Aorta (tissue), 5 donors: ENCODE measurements around the gene SELENBP1. TPM values are rescaled to one million over a fixed set of nuclear protein-coding genes. Genes with fewer than 3 reads are reported as not detected.

Source experiments
- ATAC-seq: fragments of 200-7000 bp; cut with Tn5 transposase; one replicate; pipeline ENCODE4 v1.9.1; 2022; ENCODE audit warnings: moderate library complexity; ENCODE audit not compliant: low FRiP score
- DNase-seq, 2 donors: peaks; one replicate each; pipeline ENCODE4 v3.0.0-alpha.2; 2020
- H3K27ac ChIP-seq, 2 donors: one replicate each; pipeline ENCODE4 v1.5.1; 2013; ENCODE audit warnings: low read length in 2 of 2, mild to moderate bottlenecking in 2 of 2, moderate library complexity in 2 of 2, control low read depth in 1 of 2, inconsistent platforms in 1 of 2, low read depth in 1 of 2
- H3K27me3 ChIP-seq, 2 donors: one replicate each; pipeline ENCODE4 v1.6.1; 2013; ENCODE audit warnings: control low read depth in 1 of 2, low read length in 1 of 2, mild to moderate bottlenecking in 1 of 2, moderate library complexity in 1 of 2; ENCODE audit not compliant: insufficient read depth in 2 of 2, control insufficient read depth in 1 of 2
- H3K36me3 ChIP-seq, 2 donors: one replicate each; pipeline ENCODE4 v1.6.1; 2013; ENCODE audit warnings: control low read depth in 1 of 2, low read length in 1 of 2, mild to moderate bottlenecking in 1 of 2; ENCODE audit not compliant: insufficient read depth in 2 of 2, control insufficient read depth in 1 of 2
- H3K4me1 ChIP-seq, 2 donors: one replicate each; pipeline ENCODE4 v1.6.1; 2013; ENCODE audit warnings: low read length in 2 of 2, control low read depth in 1 of 2, mild to moderate bottlenecking in 1 of 2, moderate library complexity in 1 of 2; ENCODE audit not compliant: insufficient read depth in 2 of 2, control insufficient read depth in 1 of 2
- H3K4me3 ChIP-seq, 2 donors: one replicate each; pipeline ENCODE4 v1.5.1; 2013; ENCODE audit warnings: low read length in 2 of 2, control low read depth in 1 of 2, mild to moderate bottlenecking in 1 of 2
- H3K9me3 ChIP-seq: one replicate; pipeline ENCODE4 v1.6.1; 2013; ENCODE audit warnings: mild to moderate bottlenecking, low read length; ENCODE audit not compliant: control insufficient read depth
- WGBS, 2 donors: extraction: QIAGEN DNeasy Blood & Tissue Kit; methylation state at CpG; one replicate each; pipeline ENCODE4 v1.1.7; 2013; 5-methylcytosine and 5-hydroxymethylcytosine counted together
- intact Hi-C, 2 donors: fragments of 100-400 bp; cut with DNase I; formaldehyde crosslinking; loops; one replicate each; pipeline versions ENCODE4 v1.14.2 to v1.15.0; 2022
- long read RNA-seq, 2 donors: library from polyadenylated mRNA; unstranded; transcript quantifications; one replicate each; pipeline ENCODE4 v2.0.0, GENCODE V29; 2020 to 2021
- polyA plus RNA-seq, 2 donors: library from polyadenylated mRNA; stranded (reverse); fragments of 200-250 nt; gene quantifications; one replicate each; pipeline ENCODE4 v1.2.3, GENCODE V29; 2013
- total RNA-seq, 2 donors: library from RNA; stranded (reverse); fragmentation: NEBNext Ultra II Directional; extraction: Animal tissue kit (Norgen Biotek cat#: 25700); gene quantifications; one replicate each; pipeline ENCODE4 v1.2.1, GENCODE V29; 2021
- donor health status: healthy with polysubstance abuse.
- donor health status: Bipolar disorder and iron deficiency.
- donor health status: DM: no; HTN: no; CAD: no.
- donor health status: DM: no; HTN: no; CAD: no.
- donor health status: DM: yes; HTN: yes; CAD: no.

The SELENBP1 gene
- 10 to 100 TPM; 24.5 to 66.3 TPM for total RNA-seq
- polyA plus RNA-seq, result 100 to 1,000 TPM in 1 of 2 donors, 10 to 100 TPM in 1; 48.3 to 171 TPM
- long read RNA-seq, donor 1, transcript SELENBP1-214 (10 exons, 2,128 nt), result minor isoform, 6 of 388 reads
- long read RNA-seq, donor 1, transcript SELENBP1-204 (12 exons, 1,928 nt), result minor isoform, 13 of 388 reads
- long read RNA-seq, donor 1, transcript SELENBP1-201 (12 exons, 1,752 nt), result major isoform, 293 of 388 reads
- long read RNA-seq, donor 1, transcript SELENBP1-218 (11 exons, 1,963 nt), result minor isoform, 33 of 388 reads
- long read RNA-seq, donor 1, partial matches to known transcripts, result 19 of 388 reads
- long read RNA-seq, donor 1, other reads (novel, unspliced or antisense), result 23 of 388 reads
- long read RNA-seq, donor 2, transcript SELENBP1-218 (11 exons, 1,963 nt), result minor isoform, 12 of 94 reads
- long read RNA-seq, donor 2, transcript SELENBP1-201 (12 exons, 1,752 nt), result major isoform, 62 of 94 reads
- long read RNA-seq, donor 2, partial matches to known transcripts, result 12 of 94 reads
- long read RNA-seq, donor 2, other reads (novel, unspliced or antisense), result 5 of 94 reads

DNA sequence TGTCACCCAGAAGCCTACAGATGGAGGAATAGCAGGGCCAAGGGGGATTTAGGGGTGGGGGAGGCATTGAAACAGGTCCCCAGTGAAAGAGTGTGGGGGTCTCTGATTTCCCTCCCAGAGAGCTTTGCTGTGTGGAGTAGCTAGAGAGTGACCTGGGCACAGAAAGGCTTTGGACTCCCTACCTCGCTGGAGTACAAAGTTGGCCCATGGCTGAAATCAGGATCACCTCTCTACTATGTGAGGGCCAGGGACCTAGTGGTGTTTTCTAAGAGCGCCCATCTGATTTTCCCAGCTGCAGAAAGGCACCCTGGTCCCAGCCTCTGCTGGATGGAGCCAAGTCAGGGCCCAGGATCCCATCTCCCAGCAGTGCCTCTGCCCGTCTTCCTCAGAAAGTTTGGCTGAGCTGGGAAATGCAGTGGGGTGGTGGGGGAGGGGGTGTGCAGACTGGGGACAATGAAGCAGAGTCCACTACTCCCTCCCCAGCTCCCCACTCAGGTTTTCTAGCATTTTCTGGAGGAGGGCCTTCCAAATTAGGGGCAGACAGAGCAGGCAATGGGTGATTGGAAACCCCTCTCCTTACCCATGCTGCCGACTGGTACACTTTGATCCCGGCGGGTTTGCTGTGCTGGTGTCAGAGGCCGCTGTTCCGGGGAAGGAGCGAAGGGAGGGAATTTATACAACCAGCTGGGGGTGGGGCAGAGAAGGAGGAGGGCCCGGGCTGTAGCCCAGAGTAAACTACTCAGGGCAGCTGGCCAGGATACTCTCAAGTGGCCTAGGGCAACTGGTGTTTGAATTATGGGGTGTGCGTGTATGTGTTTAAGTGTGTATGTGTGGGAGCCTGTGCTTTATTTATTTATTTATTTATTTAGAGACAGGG, at the start of gene SELENBP1:
Gene SELENBP1 (minus strand): TSS at position 648 of the 877 bp plus-strand sequence. CDS start 64 bp downstream, at position 584.
- Histone ChIP-seq H3K9me3 (no peaks in the 10 kb centered on the region), H3K4me3 (peak within 1 kb of the TSS; percentile 33 to 66), H3K27ac (peak within 1 kb of the TSS; percentile 9 to 91), H3K27me3 (no peaks in the 10 kb centered on the region), H3K4me1 (no peaks in the 10 kb centered on the region), H3K36me3 (no peaks in the 10 kb centered on the region)
- intact Hi-C loops, result no loop called here
- WGBS, 2 donors, result 3 to 6% methylated on average over 11 of the region's 11 CpGs
- peak; percentile 90 for ATAC-seq
- peak; percentile 87 to 89 for DNase-seq

DNA sequence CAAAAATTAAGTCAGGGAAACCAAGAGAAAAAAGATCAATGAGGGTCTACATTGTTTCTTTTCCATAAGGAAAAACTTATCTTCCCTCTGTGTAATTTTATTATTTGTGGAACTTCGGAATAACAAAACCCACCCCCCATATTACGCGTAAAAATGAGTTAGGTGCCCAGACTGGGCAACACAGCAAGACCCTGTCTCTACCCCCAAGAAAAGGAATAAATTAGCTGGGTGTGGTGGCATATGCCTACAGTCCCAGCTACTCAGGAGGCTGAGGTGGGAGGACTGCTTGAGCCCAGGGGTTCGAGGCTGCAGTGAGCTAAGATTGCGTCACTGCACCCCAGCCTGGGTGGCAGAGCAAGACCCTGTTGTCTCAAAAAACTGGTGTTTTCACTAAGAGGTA, 47.3 kb upstream of the SELENBP1 start:
- Histone ChIP-seq H3K4me3 (no peak overlapping the region), H3K4me1 (no peaks in the 10 kb centered on the region), H3K27me3 (no peaks in the 10 kb centered on the region), H3K9me3 (no peaks in the 10 kb centered on the region), H3K27ac (no peak overlapping the region), H3K36me3 (peaks cover 0 to 5% of the 10 kb centered on the region in 2 donors)
- WGBS, 2 donors, result 74 to 76% methylated on average over 5 of the region's 5 CpGs
- no peak for ATAC-seq
- intact Hi-C loops, result no loop called here
- DNase-seq, result no peak

DNA sequence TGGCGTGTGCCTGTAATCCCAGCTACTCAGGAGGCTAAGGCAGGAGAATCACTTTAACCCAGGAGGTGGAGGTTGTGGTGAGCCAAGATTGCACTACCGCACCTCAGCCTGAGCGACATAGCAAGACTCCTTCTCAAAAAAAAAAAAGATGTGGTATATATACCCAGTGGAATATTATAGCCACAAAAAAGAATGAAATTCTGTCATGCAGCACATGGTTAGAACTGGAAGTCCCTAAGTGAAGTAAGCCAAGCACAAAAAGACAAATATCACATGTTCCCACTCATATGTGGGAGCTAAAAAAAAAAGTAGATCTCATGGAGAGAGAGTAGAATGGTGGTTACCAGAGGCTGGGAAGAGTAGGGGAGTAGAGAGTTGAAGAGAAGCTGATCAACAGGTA, 45.6 kb upstream of the SELENBP1 start:
- Histone ChIP-seq H3K36me3 (peaks cover 0 to 2% of the 10 kb centered on the region in 2 donors), H3K27ac (no peak overlapping the region), H3K4me1 (no peaks in the 10 kb centered on the region), H3K9me3 (no peaks in the 10 kb centered on the region), H3K4me3 (no peak overlapping the region), H3K27me3 (no peaks in the 10 kb centered on the region)
- intact Hi-C loops, result no loop called here
- no peak for DNase-seq
- 95 to 98% methylated on average over 3 of the region's 3 CpGs for whole genome bisulfite sequencing, 2 donors
- no peak for ATAC-seq

DNA sequence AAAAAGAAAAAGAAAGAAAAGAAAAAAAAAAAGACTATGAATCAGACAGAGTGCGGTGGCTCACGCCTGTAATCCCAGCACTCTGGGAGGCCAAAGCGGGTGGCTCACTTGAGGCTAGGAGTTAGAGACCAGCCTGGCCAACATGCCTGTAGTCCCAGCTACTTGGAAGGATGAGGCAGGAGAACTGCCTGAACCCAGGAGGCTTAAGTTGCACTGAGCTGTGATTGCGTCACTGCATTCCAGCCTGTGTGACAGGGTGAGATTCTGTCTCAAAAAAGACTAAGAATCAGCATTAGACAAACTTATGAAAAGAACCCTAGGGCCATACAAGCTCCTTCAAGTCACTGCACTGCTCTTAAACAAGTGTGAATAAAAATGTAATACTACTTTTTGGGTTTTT, 43.7 kb upstream of the SELENBP1 start:
- H3K4me1 ChIP-seq, result no peaks in the 10 kb centered on the region
- 95 to 97% methylated on average over 4 of the region's 4 CpGs for WGBS, 2 donors
- intact Hi-C loops, result no loop called here
- H3K27me3 ChIP-seq, result no peaks in the 10 kb centered on the region
- ATAC-seq (no peak), DNase-seq (peak in 1 of 2 donors; percentile 49)
- H3K4me3 ChIP-seq, result no peak overlapping the region
- H3K9me3 ChIP-seq, result no peaks in the 10 kb centered on the region
- no peak overlapping the region for H3K27ac ChIP-seq
- H3K36me3 ChIP-seq, result peaks cover 0 to 2% of the 10 kb centered on the region in 2 donors

DNA sequence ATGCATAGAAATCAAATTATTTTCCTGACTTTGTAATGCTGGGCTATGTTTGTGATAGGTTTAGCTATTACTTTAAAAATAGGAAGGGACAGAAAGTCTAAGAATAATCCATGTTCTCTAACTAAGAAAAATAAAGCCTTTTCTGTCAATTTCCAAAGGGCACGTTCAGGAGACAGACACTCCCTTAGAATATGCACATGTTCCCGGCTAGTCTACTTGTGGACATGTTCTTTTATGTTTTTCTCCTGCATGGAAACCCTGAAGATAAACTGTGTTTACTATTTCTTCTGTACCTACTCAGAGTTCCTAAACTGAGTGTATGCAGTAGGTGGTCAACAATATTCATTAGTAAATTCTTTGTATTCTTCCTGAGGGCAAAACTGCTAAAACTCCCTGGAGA, 39.4 kb upstream of the SELENBP1 start:
- DNase-seq (no peak), ATAC-seq (no peak)
- no peak overlapping the region for H3K4me3 ChIP-seq
- WGBS, 2 donors, result 61 to 65% methylated on average over 2 of the region's 2 CpGs
- H3K4me1 ChIP-seq, result no peaks in the 10 kb centered on the region
- no peak overlapping the region for H3K27ac ChIP-seq
- no peaks in the 10 kb centered on the region for H3K9me3 ChIP-seq
- peaks cover 5 to 10% of the 10 kb centered on the region in 2 donors for H3K36me3 ChIP-seq
- no peaks in the 10 kb centered on the region for H3K27me3 ChIP-seq
- intact Hi-C loops, result no loop called here

DNA sequence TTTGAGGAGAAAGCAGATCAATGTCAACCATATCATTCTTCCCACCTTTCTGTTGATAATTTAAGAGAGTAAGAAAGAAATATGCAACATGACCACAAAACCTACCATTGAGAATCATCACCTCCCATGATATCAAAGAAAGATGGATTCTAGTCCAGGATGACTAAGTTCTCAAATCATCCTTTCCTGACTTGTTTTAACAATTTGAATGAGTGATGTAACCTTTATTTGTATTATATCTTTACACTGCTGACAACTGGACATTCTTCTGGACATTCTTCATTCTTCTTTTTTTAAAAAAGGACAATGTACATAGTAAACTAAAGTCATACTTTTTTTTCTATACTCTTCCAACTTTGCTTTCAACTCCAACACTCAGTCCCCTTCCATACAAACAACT, 36.4 kb upstream of the SELENBP1 start:
- DNase-seq, result no peak

DNA sequence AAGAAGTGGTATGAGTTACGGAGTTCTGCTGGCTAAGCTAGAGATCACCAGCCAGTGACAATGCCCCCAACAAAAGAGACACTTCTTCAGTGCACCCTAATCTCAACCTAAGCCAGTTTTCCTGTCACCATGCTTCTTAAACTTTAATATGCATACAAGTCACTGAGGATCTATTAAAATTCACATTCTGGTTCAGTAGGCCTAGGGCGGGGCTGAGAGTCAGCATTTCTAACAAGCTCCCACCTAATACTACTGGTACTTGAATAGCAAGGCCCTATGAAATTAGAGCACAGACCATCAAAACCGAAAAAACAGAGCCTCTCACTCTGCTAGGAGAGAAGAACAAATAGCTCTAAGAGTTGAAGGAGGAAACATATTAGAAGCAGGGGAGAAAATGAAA, 34.8 kb upstream of the SELENBP1 start:
- intact Hi-C loops, result no loop called here
- WGBS, 2 donors, result 93 to 94% methylated on average over 3 of the region's 3 CpGs
- H3K27me3 ChIP-seq, result no peaks in the 10 kb centered on the region
- H3K4me1 ChIP-seq, result no peaks in the 10 kb centered on the region
- peaks cover 13 to 16% of the 10 kb centered on the region in 2 donors for H3K36me3 ChIP-seq
- H3K27ac ChIP-seq, result no peak overlapping the region
- ATAC-seq, result no peak
- no peak overlapping the region for H3K4me3 ChIP-seq
- DNase-seq, result no peak
- no peaks in the 10 kb centered on the region for H3K9me3 ChIP-seq

More for the DNA sequence above, 36.4 kb upstream of the SELENBP1 start:
- intact Hi-C loops, result no loop called here
- Histone ChIP-seq H3K27me3 (no peaks in the 10 kb centered on the region), H3K27ac (no peak overlapping the region), H3K9me3 (no peaks in the 10 kb centered on the region), H3K36me3 (peaks cover 8 to 16% of the 10 kb centered on the region in 2 donors), H3K4me1 (no peaks in the 10 kb centered on the region), H3K4me3 (no peak overlapping the region)
- no peak for ATAC-seq

DNA sequence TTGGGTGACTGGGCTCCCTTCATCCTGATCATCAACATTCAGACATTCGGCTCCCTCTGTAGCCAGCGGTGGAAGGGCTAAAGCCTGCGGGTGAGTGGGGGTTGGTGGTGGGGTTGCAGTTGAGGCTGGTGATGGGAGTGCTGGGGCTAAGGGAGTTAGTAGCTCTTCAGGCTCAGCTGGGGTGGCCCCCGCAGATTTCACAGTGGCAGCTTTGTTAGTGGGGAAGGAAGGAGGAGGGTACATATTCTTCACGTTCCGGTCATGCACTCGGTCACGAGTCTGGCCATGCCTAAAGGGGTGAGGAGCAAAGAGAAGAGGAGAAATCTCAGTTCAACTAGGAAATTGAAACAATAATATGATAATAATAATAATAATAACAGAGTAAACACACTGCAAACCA, 33.7 kb upstream of the SELENBP1 start:
- 78 to 80% methylated on average over 8 of the region's 8 CpGs for WGBS, 2 donors
- Histone ChIP-seq H3K36me3 (peaks cover 13 to 17% of the 10 kb centered on the region in 2 donors), H3K27ac (no peak overlapping the region), H3K9me3 (no peaks in the 10 kb centered on the region), H3K4me1 (no peaks in the 10 kb centered on the region), H3K4me3 (no peak overlapping the region), H3K27me3 (no peaks in the 10 kb centered on the region)
- DNase-seq (no peak), ATAC-seq (no peak)
- intact Hi-C loops, result no loop called here
